HG02610 (cell line): ENCODE data around the gene TNFRSF4.

Source experiments
- ATAC-seq: cut with Tn5 transposase; IDR thresholded peaks from one replicate; pipeline ENCODE4 v1.9.1; 2021; ENCODE audit warnings: mild to moderate bottlenecking, moderate library complexity; ENCODE audit not compliant: unreplicated experiment

TNFRSF4 gene

GRCh38 chr1:1245817-1246576 lies 32.0 kb upstream of the TNFRSF4 start:
- no peak for ATAC-seq

GRCh38 chr1:1245178-1245816 lies 31.3 kb upstream of the TNFRSF4 start:
- no peak for ATAC-seq

GRCh38 chr1:1244192-1244811 lies 30.3 kb upstream of the TNFRSF4 start:
- no peak for ATAC-seq

- ATAC-seq = no peak
Observed at GRCh38 chr1:1243807-1244191, 29.8 kb upstream of the TNFRSF4 start.

- ATAC-seq = no peak
Observed at GRCh38 chr1:1243266-1243660, 29.3 kb upstream of the TNFRSF4 start.

- ATAC-seq = no peak
Observed at GRCh38 chr1:1242461-1243265, 28.7 kb upstream of the TNFRSF4 start.

GRCh38 chr1:1241588-1242219 lies 27.8 kb upstream of the TNFRSF4 start:
- no peak for ATAC-seq

- no peak for ATAC-seq
Observed at GRCh38 chr1:1240822-1241587, 27.1 kb upstream of the TNFRSF4 start.

GRCh38 chr1:1240348-1240732 lies 26.4 kb upstream of the TNFRSF4 start:
- no peak for ATAC-seq

- ATAC-seq = no peak
Observed at GRCh38 chr1:1239614-1240347, 25.8 kb upstream of the TNFRSF4 start.

- ATAC-seq = no peak
Observed at GRCh38 chr1:1239227-1239613, 25.3 kb upstream of the TNFRSF4 start.

- ATAC-seq = no peak
Observed at GRCh38 chr1:1238702-1239178, 24.8 kb upstream of the TNFRSF4 start.

- ATAC-seq = no peak
Observed at GRCh38 chr1:1237874-1238701, 24.1 kb upstream of the TNFRSF4 start.

GRCh38 chr1:1236945-1237873 lies 23.3 kb upstream of the TNFRSF4 start:
- ATAC-seq = no peak

- ATAC-seq = no peak
Observed at GRCh38 chr1:1236176-1236763, 22.3 kb upstream of the TNFRSF4 start.

GRCh38 chr1:1235016-1235744 lies 21.2 kb upstream of the TNFRSF4 start:
- no peak for ATAC-seq
